Mucosa of stomach (tissue), 1 donor: Measurements from ENCODE around the gene KIF3A.
"Not testable (repeated sequence)": the region's sequence is repeated elsewhere in the genome, so short reads cannot be mapped to it uniquely, and the experiment has no call there.

Experiments
- H3K27me3 ChIP-seq: one replicate; pipeline ENCODE4 v1.7.0; 2013; ENCODE audit warnings: mild to moderate bottlenecking, low read length; ENCODE audit not compliant: control insufficient read depth, insufficient read depth
- H3K36me3 ChIP-seq: one replicate; pipeline ENCODE4 v1.7.0; 2013; ENCODE audit warnings: low read length; ENCODE audit not compliant: control insufficient read depth, insufficient read depth
- H3K4me1 ChIP-seq: one replicate; pipeline ENCODE4 v1.7.0; 2013; ENCODE audit warnings: mild to moderate bottlenecking, low read length; ENCODE audit not compliant: control insufficient read depth, insufficient read depth
- H3K4me3 ChIP-seq: one replicate; pipeline ENCODE4 v1.7.0; 2013; ENCODE audit warnings: low read length
- H3K9ac ChIP-seq: one replicate; pipeline ENCODE4 v1.7.0; 2013; ENCODE audit warnings: mild to moderate bottlenecking, low read length, moderate library complexity
- H3K9me3 ChIP-seq: one replicate; pipeline ENCODE4 v1.7.0; 2013; ENCODE audit warnings: mild to moderate bottlenecking, low read length, moderate library complexity; ENCODE audit not compliant: control insufficient read depth
- donor health status: Pancreatic carcinoma.

KIF3A gene

DNA sequence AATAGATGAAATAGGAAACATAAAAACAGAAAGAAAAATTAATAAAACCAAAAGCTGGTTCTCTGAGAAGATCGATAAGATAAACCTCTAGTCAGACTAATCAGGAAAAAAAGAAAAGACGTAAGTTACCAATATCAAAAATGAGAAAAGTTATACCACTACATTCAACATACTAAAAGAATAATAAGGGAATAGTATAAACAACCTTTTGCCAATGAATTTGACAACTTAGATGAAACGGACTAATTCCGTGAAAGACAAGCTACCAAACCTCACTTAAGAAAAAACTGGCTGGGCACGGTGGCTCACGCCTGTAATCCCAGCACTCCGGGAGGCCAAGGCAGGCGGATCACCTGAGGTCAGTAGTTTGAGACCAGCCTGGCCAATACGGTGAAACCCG lies 7.5 kb downstream of the KIF3A start:
- H3K36me3 ChIP-seq, result no peaks in the 10 kb centered on the region
- H3K4me1 ChIP-seq, result no peaks in the 10 kb centered on the region
- no peak overlapping the region for H3K4me3 ChIP-seq

DNA sequence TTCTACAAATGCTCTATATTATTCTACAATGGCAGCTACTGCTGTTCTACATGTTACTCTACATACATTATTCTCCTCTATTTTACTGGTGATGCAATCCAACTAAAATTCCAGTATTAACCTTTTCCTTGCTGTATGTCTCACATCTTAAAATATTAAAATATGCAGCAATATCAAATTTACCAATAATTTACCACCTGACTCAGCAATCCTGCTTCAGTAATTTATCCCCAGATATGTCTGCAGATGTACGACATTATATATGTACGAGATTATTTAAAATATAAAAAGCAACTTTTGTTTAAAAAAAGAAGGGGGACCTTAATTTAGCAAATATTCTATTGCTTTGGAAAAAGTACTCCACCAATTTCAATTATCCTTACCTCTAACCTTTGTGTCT lies 11.6 kb downstream of the KIF3A start:
- Histone ChIP-seq H3K4me1 (no peaks in the 10 kb centered on the region), H3K36me3 (no peaks in the 10 kb centered on the region), H3K9ac (no peak overlapping the region)

More for the DNA sequence above, 7.5 kb downstream of the KIF3A start:
- no peaks in the 10 kb centered on the region for H3K9me3 ChIP-seq
- no peaks in the 10 kb centered on the region for H3K27me3 ChIP-seq
- no peak overlapping the region for H3K9ac ChIP-seq

DNA sequence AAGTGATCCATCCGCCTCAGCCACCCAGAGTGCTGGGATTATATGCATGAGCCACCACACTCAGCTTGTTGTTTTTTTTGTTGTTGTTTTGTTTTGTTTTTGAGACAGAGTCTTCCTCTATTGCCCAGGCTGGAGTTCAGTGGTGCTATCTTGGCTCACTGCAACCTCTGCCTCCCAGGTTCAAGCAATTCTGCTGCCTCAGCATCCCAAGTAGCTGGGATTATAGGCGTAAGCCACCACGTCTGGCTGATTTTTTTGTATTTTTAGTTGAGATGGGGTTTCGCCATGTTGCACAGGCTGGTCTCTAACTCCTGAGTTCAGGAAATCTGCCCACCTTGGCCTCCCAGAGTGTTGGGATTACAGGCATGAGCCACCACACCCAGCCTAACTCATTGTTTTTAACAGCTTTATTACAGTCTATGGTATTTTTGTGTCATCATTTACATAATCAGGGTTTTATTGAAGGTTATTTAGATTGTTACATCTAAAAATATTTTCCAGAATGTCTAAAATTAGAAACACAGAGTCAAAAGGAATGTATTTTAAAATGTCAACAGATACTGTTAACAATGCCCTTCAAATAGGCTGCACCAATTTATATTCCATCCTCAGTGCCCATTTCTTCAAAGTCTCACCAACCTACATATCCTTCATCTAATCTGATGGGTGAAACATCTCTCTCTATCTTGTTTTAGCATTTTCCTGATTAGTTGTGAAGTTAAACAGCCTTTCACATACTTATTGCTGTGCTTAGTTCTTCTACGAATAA lies 18.6 kb downstream of the KIF3A start:
- Histone ChIP-seq H3K9me3 (no peaks in the 10 kb centered on the region), H3K9ac (no peak overlapping the region), H3K27me3 (no peaks in the 10 kb centered on the region), H3K4me1 (no peaks in the 10 kb centered on the region), H3K4me3 (no peak overlapping the region), H3K36me3 (no peaks in the 10 kb centered on the region)

More for the DNA sequence above, 11.6 kb downstream of the KIF3A start:
- no peaks in the 10 kb centered on the region for H3K27me3 ChIP-seq
- H3K4me3 ChIP-seq, result no peak overlapping the region
- H3K9me3 ChIP-seq, result no peaks in the 10 kb centered on the region

DNA sequence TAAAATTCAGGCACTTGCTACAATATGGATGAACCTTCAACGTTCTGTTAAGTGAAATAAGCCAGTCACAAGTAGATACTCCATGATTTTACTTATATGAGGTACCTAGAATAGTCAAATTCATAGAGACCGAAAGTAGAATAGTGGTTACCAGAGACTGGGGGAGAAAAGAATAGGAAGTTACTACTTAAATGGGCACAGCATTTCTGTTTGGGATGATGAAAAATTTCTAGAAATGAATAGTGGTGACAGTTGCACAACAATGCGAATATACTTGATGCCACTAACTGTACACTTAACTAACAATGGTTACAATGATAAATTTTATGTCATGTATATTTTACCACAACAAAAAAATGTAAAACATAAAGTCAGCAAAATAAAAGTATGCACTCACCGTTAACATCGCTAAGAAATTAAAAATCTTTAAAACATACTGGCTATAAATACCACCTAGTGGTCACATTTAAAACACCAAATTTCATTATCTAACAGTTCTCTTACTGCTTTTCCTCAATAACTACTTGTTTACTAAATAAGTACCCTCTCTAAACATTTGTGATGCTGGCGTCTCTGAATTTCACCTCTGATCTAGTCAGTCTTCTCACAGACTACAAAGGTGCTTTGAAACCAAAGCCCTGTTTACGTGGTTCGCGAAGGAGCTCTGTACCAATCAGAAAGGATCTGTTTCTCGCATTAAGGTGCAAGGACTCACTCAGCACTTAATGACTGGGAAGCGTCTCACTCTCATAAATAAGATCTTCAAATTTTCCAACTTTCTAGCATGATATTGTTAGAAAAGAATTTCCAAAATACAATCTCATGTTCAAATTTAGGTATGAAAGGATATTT lies 22.7 kb downstream of the KIF3A start:
- Histone ChIP-seq H3K9me3 (no peaks in the 10 kb centered on the region), H3K4me1 (no peaks in the 10 kb centered on the region), H3K36me3 (no peaks in the 10 kb centered on the region), H3K4me3 (no peak overlapping the region), H3K9ac (no peak overlapping the region), H3K27me3 (no peaks in the 10 kb centered on the region)

DNA sequence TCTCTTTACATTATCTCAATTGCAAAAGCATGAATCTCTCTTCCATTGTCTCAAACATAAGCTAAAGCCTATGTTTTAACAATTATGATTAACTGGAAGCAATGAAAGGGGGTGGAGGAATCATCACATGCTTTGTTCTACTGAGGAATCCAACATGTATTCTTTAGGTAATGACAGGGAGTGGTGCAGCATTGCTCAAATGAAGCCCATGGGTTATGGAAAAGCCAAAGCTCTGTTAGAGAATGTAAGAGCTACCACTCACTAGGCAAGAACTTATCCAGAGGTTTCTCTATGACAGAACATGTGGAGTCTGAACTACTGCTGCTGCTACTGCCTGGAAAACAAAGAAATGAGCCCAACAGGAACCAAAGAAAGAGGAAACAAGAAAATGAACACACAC lies 28.7 kb downstream of the KIF3A start:
- Histone ChIP-seq H3K4me3 (no peak overlapping the region), H3K36me3 (no peaks in the 10 kb centered on the region), H3K27me3 (no peaks in the 10 kb centered on the region), H3K4me1 (no peaks in the 10 kb centered on the region), H3K9me3 (no peaks in the 10 kb centered on the region), H3K9ac (no peak overlapping the region)

DNA sequence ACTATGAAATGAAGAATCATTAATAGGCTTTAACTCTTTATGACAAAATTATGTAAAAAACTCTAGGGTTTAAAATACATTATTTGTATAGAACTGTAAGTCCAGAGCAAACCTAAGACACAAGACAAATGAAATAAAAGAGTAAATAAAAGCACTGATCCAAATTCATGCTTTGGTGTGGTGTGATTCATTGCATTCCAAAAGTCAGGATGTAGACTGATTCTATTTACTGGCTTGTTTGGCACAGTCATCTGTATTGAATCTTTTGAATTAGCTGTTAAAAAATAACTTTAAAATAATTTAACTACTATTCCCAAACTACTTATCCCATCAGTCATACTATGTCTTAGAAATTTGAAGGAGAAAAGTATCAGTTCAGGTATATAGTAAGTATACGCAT lies 32.5 kb downstream of the KIF3A start:
- H3K4me1 ChIP-seq, result no peaks in the 10 kb centered on the region
- no peaks in the 10 kb centered on the region for H3K27me3 ChIP-seq
- H3K9ac ChIP-seq, result no peak overlapping the region
- no peak overlapping the region for H3K4me3 ChIP-seq
- H3K9me3 ChIP-seq, result no peaks in the 10 kb centered on the region
- no peaks in the 10 kb centered on the region for H3K36me3 ChIP-seq

DNA sequence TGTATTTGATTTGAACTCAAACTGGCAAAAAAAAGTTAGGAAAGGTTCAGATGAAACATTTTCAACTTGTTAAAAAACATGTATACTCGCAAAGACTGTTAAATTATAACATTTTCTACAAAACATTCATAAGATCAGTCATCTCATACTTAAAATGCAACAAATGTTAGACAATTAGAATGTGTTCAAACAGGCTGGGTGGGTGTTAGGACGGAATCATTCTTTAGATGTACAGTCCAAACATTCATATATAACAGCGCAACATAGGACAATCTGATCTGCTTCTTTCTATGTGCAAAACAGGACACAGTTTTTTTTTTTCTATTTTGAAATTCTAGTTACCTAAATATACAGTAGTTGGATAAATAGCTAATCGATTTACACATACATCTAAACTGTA lies 41.4 kb downstream of the KIF3A start:
- Histone ChIP-seq H3K36me3 (no peaks in the 10 kb centered on the region), H3K4me3 (no peak overlapping the region)

DNA sequence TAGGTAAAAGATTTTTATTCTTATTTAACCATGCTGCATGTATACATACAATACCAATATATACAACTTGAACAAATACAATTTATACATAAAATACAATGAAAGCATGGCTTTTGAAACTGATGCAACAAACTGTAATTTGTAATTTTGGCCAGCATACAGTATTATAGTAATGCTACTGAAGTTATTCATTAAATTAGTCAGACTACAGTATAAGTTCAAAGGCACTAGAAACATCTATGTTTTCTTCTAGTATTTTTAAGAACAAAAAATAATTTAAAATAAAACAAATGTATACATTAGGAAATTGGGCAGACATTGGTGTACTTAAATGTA lies 44.7 kb downstream of the KIF3A start:
- Histone ChIP-seq H3K9ac (no peak overlapping the region), H3K4me1 (no peaks in the 10 kb centered on the region), H3K4me3 (no peak overlapping the region), H3K9me3 (no peaks in the 10 kb centered on the region), H3K36me3 (no peaks in the 10 kb centered on the region), H3K27me3 (no peaks in the 10 kb centered on the region)

More for the DNA sequence above, 41.4 kb downstream of the KIF3A start:
- Histone ChIP-seq H3K27me3 (no peaks in the 10 kb centered on the region), H3K4me1 (no peaks in the 10 kb centered on the region), H3K9me3 (no peaks in the 10 kb centered on the region), H3K9ac (no peak overlapping the region)

DNA sequence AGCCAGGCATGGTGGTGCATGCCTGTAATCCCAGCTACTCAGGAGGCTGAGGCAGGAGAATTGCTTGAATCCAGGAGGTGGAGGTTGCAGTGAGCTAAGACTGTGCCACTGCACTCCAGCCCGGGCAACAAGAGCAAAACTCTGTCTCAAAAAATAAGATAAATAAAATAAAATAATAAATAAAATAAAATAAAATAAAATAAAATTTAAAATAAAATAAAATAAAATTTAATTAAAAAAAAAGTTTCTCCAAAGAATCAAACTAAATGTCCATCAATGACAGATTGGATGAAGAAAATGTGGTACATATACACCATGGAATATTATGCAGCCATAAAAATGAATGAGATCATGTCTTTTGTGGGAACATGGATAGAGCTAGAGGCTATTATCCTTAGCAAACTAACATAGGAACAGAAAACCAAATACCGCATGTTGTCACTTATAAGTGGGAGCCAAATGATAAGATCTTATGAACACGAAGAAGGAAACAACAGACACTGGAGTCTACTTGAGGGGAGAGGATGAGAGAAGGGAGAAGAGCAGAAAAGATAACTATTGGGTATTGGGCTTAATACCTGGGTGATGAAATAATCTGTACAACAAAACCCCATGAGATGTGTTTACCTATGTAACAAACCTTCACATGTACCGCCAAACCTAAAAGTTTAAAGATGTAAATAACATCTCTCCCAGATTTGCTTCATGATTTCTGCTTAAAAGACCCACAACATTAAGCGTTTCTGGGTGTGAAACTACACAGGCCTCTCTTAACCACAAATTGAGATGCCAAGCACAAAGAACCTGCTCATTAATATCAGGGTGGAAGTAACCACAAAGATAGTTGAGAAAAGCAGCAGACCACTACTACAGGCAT lies 45.4 kb downstream of the KIF3A start:
- H3K9ac ChIP-seq, result not testable (repeated sequence)

DNA sequence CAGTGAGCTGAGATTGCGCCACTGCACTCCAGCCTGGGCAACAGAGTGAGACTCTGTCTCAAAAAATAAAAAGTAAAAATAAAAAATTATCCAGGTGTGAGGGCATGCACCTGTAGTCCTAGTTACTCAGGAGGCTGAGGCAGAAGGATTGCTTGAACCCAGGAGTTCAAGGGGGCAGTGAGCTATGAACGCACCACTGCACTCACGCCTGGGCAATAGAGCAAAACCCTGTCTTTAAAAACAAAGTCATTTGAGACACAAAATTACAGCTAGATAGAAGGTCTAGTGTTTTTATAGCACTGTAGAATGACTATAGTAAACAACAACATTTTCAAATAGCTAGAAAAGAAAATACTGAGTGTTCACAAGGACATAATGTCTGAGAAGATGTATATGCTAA lies 47.2 kb downstream of the KIF3A start:
- H3K9ac ChIP-seq, result no peak overlapping the region
- H3K4me3 ChIP-seq, result no peak overlapping the region
- no peaks in the 10 kb centered on the region for H3K27me3 ChIP-seq
- no peaks in the 10 kb centered on the region for H3K9me3 ChIP-seq
- no peaks in the 10 kb centered on the region for H3K4me1 ChIP-seq
- no peaks in the 10 kb centered on the region for H3K36me3 ChIP-seq

More for the DNA sequence above, 45.4 kb downstream of the KIF3A start:
- not testable (repeated sequence) for H3K4me1 ChIP-seq, H3K9me3 ChIP-seq, H3K36me3 ChIP-seq, H3K4me3 ChIP-seq, H3K27me3 ChIP-seq

DNA sequence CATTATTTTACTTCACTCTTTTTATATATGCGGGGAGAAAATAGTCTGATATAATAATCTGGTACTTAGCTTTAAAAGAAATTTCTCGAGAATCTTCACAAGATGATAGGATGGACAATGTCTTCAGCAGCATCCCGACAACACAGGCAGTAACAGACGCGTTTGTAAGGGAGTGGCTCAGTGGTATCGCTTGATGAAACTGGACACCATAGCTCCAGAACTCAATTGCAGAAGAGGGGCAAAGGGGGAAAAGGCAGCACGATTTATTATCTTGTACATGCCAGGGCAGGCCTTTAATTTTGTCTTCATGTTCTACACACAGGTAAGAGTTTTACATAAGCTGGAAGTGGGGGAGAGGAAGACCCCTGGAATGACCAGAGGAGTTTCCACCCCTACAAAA lies 47.8 kb downstream of the KIF3A start:
- Histone ChIP-seq H3K36me3 (no peaks in the 10 kb centered on the region), H3K4me3 (no peak overlapping the region)

More for the DNA sequence above, 47.8 kb downstream of the KIF3A start:
- H3K9me3 ChIP-seq, result no peaks in the 10 kb centered on the region
- H3K4me1 ChIP-seq, result no peaks in the 10 kb centered on the region
- H3K27me3 ChIP-seq, result no peaks in the 10 kb centered on the region
- no peak overlapping the region for H3K9ac ChIP-seq
